ENCODE data around the gene GDF11. TPM values are rescaled to one million over a fixed set of nuclear protein-coding genes. Genes with fewer than 3 reads are reported as not detected.

The GDF11 gene
- total RNA-seq, 1 experiment from 2014 or later = 31.8 TPM

- H2BK20ac ChIP-seq (ENCODE audit: low read depth, low read length, poor library complexity, severe bottlenecking) = no peak overlapping the region
- no peak overlapping the region for H2AFZ ChIP-seq (ENCODE audit: low read length)
- H2BK12ac ChIP-seq (ENCODE audit: insufficient read length, low read depth, low read length) = no peak overlapping the region
- H3K4ac ChIP-seq (ENCODE audit: low read depth, low read length) = no peak overlapping the region
- H4K8ac ChIP-seq (replicated peaks; ENCODE audit: insufficient read length, low read depth, low read length) = no peak overlapping the region
- H2AK5ac ChIP-seq (ENCODE audit: insufficient read length, low read length) = no peak overlapping the region
- no peak overlapping the region for H3K27ac Mint-ChIP-seq
- H3K4me2 ChIP-seq (ENCODE audit: insufficient read depth, insufficient read length, low read length) = peak overlapping the region; percentile 88
- no peak overlapping the region for H2BK15ac ChIP-seq (ENCODE audit: low read depth, low read length)
- peak; percentile 79 for TF ChIP-seq CTCF (conservative IDR thresholded peaks at IDR 0.05)
- H3K9ac ChIP-seq (ENCODE audit: extremely low read depth, insufficient read length, low read length) = no peak overlapping the region
- DNase-seq = peak; percentile 79
- H3K18ac ChIP-seq (ENCODE audit: insufficient read length, low read depth, low read length) = no peak overlapping the region
- peaks cover 3 to 20% (median 12%) of the 10 kb centered on the region in 3 experiments; a peak in 4 of 7 replicates for H3K36me3 Mint-ChIP-seq (ENCODE audit: insufficient read depth in 1 of 3, low read depth in 3 of 3)
- no peak overlapping the region for H3K56ac ChIP-seq (ENCODE audit: insufficient read length, low read depth, low read length)
- H4K91ac ChIP-seq (ENCODE audit: insufficient read length, low read depth, low read length) = no peak overlapping the region
- no peak overlapping the region for H3K23ac ChIP-seq (ENCODE audit: insufficient read length, low read depth, low read length)
- H3K4me1 ChIP-seq (ENCODE audit: insufficient read depth, low read length) = 0 out of 2 replicates have a peak, but pooled peaks cover 2% of the 10 kb centered on the region
- H3K9me3 Mint-ChIP-seq = no peaks in the 10 kb centered on the region
- peaks cover 5% of the 10 kb centered on the region for H3K79me1 ChIP-seq (ENCODE audit: insufficient read depth, low read depth, low read length, poor library complexity, severe bottlenecking)
- WGBS (ENCODE audit: extremely low coverage, insufficient read length, low lambda C conversion rate) = no CpG with 5 or more reads among the region's 5 CpGs
- no peak overlapping the region for H3K27ac ChIP-seq (ENCODE audit: insufficient read length, low read depth, low read length)
- peaks cover 16% of the 10 kb centered on the region for H3K23me2 ChIP-seq (ENCODE audit: insufficient read length, low read depth, low read length, poor library complexity, severe bottlenecking)
- no peak overlapping the region for H2BK5ac ChIP-seq (ENCODE audit: insufficient read length, low read length)
- H3K14ac ChIP-seq (ENCODE audit: insufficient read depth, low read length) = no peak overlapping the region
- H3K9me3 ChIP-seq (ENCODE audit: control insufficient read depth, low read depth, low read length) = no peaks in the 10 kb centered on the region
- no peak overlapping the region for H2BK120ac ChIP-seq (ENCODE audit: low read depth, low read length, poor library complexity, severe bottlenecking)
- H3K79me2 ChIP-seq (ENCODE audit: insufficient read depth, low read length) = no peaks in the 10 kb centered on the region; the same call in 1 of the 2 replicates
- H3K4me1 Mint-ChIP-seq = peaks cover 42 to 45% of the 10 kb centered on the region in 2 experiments
- peaks cover 7% of the 10 kb centered on the region for H4K20me1 ChIP-seq (ENCODE audit: control insufficient read depth, insufficient read depth, insufficient read length)
- peak overlapping the region; percentile 92 to 98 for H3K4me3 Mint-ChIP-seq
- H3T11ph ChIP-seq (ENCODE audit: low read length) = no peak overlapping the region
- H3K27me3 ChIP-seq (ENCODE audit: insufficient read depth, low read length) = no peaks in the 10 kb centered on the region
- H4K5ac ChIP-seq (ENCODE audit: insufficient read length, low read depth, low read length) = no peak overlapping the region
- H3K27me3 Mint-ChIP-seq (ENCODE audit: low read depth) = peaks cover 15% of the 10 kb centered on the region
Observed at GRCh38 chr12:55705782-55706402, 37.0 kb upstream of the GDF11 start.
